Myocyte (in vitro differentiated cells): ENCODE measurements around the gene DSG1. TPM values are rescaled to one million over a fixed set of nuclear protein-coding genes. Genes with fewer than 3 reads are reported as not detected.
"Not testable (repeated sequence)": the region's sequence is repeated elsewhere in the genome, so short reads cannot be mapped to it uniquely, and the experiment has no call there.

Source experiments
- DNase-seq: peaks from one replicate; pipeline ENCODE4 v3.0.0-alpha.2; 2012; ENCODE audit warnings: low read depth
- total RNA-seq: library from RNA; depleted of rRNA; stranded (reverse); fragments of >200 nt; gene quantifications from 2 replicates; pipeline ENCODE4 v1.2.3, GENCODE V29; 2014

The DSG1 gene
- total RNA-seq, 1 donor from 2014 or later: not detected

DNA sequence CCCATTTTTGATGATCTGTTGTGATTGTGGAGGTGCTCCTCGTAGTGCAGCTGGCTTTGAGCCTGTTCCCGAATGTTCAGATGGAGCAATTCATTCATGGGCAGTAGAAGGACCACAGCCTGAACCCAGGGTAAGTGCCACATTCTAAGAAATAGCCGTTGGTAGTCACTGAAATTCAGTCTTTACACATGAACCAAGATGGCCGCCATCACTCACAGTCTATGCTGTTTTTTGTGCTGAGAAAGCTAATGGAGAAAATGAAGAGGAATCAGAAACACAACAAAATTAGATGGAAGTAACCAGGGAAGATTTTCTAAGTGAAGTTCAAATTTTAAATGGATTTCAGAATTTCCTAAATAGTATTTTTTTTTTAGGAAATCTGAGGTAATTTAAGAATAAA is 25.5 kb downstream of the DSG1 start:
- no peak for DNase-seq

DNA sequence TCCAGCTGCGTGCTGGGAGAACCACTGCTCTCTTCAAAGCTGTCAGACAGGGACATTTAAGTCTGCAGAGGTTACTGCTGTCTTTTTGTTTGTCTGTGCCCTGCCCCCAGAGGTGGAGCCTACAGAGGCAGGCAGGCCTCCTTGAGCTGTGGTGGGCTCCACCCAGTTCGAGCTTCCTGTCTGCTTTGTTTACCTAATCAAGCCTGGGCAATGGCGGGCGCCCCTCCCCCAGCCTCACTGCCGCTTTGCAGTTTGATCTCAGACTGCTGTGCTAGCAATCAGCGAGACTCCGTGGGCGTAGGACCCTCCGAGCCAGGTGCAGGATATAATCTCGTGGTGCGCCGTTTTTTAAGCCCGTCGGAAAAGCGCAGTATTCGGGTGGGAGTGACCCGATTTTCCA is 35.4 kb downstream of the DSG1 start:
- not testable (repeated sequence) for DNase-seq

DNA sequence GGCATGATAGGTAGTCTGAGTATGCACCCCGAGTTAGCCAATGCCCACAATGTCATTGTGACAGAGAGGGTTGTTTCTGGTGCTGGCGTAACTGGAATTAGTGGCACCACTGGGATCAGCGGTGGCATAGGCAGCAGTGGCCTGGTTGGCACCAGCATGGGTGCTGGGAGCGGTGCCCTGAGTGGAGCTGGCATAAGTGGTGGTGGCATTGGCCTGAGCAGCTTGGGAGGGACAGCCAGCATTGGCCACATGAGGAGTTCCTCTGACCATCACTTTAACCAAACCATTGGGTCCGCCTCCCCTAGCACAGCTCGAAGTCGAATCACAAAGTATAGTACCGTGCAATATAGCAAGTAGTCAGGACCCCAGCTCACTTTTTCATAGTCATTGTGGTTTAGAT is 37.0 kb downstream of the DSG1 start:
- DNase-seq: no peak

DNA sequence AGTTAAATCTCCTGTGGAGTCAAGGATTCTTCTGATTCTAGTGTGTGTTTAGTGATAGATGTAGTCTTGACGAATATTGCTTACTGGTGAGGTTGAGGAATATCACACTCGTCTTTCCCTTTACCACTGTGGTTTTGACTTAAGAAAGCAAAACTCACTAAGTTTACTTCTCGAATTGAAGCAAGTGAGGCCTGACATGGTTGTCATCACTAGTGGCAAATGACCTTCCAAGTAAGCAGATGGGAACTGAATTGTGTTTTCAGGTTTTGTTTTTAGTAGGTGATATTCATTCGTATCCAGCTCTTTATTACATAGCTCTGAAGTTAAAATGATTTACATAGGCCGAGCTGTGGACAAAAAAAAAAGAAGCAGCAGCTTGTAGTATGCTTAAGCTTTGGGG is 38.1 kb downstream of the DSG1 start:
- no peak for DNase-seq

DNA sequence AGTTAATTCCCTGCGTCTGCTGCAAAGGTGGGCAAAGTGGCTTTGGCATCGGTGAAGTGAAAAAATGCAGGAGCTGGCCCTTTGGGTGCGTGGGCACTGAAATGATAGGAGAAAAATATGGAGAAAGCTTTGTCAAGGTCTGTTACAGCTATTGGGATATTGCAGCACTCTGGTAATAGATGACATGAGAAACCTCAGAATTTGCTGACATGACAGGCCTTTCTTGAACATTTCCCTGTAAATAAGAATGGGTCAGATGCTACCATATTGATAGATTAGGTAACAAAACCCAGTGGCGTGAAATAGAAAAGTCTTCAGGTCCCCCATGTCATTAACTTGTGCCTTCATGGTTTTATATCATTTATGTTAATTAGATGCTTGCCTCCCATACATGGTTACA is 46.2 kb downstream of the DSG1 start:
- no peak for DNase-seq

DNA sequence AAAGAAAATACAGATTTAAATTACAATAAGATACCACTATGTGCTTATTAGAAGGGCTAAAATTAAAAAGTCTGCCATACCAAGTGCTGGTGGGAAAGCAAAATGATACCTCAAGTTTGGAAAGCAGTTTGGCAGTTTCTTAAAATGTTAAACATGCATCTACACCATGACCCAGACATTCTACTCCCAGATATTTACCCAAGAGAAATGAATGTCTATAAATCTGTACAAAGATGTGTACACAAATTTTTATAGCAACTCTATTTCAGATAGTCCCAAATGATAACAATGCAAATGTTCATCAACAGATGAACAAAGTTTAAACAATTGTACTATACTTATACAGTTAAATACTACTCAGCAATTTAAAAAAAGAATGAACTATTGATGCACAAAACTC is 51.5 kb downstream of the DSG1 start:
- no peak for DNase-seq

DNA sequence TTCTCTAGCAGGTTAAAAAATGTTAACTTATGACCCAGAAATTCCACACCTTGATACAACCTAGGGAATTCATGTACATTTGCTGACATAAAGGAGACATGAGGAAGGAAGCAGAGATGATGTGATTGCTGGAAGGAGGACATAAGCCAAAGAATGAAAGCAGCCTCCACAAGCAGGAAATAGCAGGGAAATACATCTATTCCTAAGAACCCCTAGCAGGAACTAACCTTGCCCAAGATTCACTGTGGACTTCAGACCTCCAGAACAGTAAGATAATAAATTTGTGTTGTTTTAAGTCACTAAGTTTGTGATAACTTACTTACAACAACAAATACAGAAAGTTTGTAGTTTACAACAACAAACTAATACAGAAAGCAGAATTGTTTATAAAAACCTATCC is 54.0 kb downstream of the DSG1 start:
- DNase-seq: no peak

DNA sequence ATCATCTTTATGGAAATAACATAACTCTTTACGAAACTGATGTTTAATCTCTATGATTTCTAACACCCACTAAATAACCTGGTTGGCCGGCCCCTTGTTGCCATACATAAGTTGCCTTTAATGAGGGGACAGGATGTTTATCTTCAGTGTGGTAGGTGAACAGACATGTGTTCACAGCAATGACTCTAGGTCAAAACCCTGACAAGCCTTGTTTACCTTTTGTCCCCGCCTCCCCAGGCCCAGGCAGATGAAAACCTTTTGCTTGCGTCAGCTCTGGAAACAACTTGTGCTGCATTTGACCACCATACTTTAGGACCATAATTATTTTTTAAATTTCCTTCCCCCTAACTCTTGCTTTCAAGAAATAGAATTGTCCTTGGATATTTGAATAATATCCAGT is 55.7 kb downstream of the DSG1 start:
- DNase-seq: no peak

DNA sequence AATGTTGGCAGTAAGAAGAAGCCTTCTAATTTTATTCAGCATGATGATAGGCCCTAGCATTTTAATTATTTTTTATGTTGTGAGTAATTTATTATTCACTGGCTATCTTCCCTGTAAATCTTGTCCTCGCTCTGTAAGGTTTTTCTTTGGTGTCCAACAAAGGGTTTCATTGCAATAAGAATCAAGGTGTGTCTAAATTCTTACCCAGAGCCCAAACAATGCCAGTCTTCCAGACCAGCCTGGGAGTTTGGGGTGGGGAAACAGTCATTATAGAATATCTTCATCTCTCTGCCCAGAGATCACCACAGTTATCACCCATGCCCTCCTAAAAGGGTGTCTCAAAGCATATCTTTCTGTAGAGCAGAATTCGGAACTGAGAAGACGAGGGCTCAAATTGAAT is 58.5 kb downstream of the DSG1 start, which contains the start of gene DSG4:
Gene DSG4, plus strand, starts transcription at position 301 of the 400 bp plus-strand sequence. CDS start 135 bp downstream, outside the sequence.
- no peak for DNase-seq

DNA sequence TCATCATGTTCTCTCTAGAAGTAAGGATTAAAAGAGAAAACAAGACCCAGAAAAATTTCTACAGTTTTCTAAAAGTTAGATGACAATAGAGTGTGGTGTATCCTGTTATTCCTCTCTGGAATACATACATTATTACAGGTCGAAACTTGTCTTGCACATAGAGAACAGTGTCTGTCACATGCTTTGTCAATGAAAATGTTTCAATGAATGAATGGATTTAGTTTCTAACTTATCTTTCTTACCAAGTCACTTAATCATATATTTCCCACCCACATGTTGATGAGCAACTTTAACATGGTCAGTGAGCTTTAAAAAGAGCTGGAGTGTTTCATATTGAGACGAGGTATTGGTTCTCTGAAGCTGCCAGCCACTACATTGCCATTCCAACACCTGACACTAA is 63.0 kb downstream of the DSG1 start:
- DNase-seq: no peak

DNA sequence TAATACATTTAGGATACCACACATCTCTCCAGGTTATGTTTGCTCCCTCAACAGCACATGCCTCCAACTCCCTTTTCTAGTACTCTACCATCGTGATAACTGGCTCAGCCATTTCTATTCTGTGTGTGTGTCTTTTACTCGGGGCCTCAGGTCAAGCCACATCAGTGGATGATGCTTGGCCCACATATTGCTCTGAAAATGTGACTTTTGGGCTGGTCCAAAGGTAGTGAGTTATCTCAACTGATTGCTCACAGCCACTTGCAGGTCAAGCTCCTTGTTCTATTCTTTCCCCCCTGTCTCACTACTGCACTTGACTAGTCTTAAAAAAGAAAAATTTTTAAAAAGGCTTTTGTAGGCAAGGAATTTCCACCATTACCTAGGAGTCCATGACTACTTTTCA is 64.1 kb downstream of the DSG1 start:
- DNase-seq: no peak

DNA sequence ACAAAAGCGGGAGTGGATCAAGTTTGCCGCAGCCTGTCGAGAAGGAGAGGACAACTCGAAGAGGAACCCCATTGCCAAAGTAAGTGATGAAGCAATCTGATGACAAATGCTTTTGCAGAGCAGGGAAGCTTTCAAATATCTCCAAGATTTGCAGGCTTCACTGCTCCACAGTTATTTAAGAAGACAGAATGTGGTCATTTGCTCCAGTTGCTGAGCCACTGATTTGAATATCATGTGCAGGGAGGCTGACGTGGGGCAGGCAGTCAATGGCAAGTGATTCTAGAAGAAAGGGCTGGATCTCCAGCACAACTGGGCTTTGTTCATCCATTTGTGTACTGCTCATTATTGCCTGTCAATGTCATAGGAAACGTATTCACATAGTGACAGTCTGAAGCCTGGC is 68.8 kb downstream of the DSG1 start:
- DNase-seq: no peak

DNA sequence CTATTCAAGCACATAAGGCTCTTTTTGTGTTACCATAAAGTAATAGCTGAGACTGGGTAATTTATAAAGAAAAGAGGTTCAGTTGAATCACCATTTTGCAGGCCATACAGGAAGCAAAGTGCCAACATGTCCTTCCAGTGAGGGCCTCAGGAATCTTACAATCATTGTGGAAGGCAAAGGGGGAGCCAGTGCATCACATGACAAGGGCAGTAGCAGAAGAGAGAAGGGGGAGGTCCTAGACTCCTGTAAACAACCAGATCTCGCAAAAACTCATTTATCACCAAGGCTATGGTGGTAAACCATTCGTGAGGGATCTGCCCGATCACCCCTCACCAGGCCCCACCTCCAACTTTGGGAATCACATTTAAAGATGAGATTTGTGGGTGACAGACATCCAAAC is 75.3 kb downstream of the DSG1 start:
- DNase-seq: no peak

DNA sequence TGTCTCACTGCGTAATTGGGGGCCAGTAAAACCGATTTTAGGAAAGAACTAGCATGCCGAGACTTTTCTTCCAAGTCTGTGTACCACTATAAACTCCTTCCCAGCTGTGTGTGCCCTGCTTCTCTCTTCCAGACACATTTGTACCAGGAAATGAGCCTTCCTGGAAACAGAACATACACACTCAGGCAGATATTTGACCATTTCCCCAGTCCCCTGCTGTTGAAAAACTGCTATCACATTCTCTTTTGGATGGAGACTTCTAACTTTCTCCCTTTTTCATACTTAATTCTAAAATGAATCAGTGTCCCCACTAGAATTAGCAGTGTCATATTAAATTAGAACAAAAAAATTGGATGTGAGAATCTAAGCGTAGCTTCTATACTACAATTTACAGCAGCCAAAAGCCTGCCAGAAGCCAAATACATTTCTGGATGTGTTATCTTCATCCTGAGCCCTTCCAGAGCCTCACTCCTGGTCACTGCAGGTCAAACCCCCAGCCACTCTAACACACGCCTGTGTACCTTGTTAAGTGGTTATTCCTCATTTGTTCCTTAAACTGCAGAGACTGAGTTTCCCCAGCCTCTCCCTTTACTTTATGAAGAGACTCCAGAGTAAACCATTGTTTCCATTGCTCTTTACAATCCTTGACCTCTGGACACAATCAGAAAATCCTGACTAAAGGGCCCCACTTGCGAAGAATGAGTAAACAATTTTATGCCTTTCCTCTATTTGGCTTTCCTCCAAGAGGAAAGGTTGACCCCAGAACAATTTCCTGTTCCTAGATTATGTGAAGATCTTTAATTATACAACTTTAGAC is 79.0 kb downstream of the DSG1 start:
- no peak for DNase-seq

DNA sequence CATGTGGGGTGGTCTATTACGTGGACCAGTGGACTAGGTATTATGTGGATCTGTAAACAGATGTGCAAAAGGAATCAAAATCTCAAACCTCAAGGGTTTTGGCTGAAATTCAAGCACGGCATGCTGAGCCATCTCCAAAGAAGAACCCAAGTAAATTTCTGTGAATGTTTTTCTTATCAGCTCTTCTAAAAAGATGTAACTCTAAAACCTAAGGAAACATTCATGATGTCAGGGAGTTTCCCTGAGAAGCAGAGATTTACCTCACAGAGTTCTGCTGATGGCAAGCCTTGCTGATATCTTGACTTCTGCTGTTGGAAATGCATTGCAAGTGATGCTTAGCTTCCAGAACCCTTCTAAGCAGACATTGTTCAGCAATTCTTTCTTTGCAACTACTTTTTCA is 80.2 kb downstream of the DSG1 start:
- DNase-seq: no peak

DNA sequence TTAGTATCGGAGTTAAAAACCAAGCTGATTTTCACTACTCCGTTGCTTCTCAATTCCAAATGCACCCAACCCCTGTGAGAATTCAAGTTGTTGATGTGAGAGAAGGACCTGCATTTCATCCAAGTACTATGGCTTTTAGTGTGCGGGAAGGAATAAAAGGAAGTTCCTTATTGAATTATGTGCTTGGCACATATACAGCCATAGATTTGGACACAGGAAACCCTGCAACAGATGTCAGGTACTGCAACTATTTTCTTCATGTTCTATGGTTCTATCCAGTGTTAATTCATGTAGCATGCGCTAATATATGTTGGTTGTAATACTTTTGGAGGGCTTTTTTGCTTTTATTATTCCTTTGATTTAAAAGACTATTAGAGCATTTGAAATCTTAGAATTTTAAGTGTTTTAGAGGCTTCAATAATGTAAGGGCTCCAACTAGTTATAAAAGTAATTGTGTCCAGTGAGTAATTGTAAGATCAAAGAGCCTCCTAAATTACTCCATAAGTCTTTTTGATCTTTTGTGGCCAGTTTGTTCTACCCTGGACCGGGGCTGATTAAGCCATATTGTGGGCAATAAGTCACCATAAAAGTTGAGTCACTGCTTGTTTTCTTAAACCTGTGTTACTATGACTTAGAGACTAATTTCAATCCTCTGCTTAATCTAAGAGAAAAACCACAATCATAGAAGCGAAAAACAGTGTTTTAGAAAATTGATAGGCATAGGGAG is 81.5 kb downstream of the DSG1 start:
- no peak for DNase-seq

DNA sequence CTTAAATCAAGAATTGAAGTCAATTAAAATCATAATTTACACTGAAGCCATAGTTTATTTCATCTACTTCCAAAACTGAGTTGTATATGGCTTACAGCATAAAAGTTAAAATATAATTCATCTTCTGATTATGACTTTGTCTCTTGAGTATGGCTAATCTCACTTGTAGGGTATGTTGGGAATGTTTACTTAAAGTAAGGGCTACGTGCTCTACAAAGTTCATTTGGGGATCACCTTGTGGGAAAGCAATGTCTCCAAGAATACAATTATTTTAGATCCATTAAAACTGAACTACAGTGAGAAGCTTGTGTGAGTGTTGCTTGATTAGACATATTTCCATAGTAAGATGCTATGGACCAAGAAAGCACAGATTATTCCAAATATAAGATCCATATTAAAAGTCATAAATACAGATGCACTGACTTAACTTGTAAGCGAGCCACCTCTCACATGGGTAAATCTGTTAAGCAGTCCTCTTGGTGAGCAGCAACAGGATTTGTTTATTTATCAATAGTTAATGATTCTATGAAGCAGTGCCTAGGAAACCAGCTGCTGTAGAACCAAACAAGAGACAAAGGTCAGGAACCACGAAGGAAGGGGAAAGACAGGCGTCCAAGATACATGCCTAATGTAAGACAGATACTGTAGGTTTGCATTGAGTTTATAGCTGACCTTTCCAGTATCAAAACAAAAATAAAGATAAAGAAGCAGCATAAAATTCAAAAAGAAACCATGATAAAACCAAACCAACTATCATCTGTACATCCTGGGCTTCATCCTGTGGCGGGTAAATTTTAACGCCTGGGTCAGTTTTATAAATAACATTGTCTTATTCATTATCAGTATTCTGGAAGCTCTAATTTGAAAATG is 83.4 kb downstream of the DSG1 start:
- no peak for DNase-seq

DNA sequence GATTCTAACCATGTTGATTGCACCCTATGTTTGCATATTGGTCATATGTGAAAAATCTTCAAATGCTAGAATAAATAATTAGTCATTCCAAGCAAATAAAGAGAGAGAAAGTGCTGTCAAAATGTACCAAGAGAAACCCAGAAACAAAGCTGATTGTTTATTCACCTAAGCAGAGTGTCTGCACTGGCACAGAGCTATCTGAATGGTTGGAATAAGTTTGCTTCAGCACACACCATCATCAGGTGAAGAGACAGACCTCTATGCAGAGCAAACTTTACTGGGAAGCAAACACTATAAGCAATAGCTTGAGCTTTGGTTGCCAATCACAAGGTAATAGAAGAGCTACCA is 84.0 kb downstream of the DSG1 start:
- DNase-seq: no peak

DNA sequence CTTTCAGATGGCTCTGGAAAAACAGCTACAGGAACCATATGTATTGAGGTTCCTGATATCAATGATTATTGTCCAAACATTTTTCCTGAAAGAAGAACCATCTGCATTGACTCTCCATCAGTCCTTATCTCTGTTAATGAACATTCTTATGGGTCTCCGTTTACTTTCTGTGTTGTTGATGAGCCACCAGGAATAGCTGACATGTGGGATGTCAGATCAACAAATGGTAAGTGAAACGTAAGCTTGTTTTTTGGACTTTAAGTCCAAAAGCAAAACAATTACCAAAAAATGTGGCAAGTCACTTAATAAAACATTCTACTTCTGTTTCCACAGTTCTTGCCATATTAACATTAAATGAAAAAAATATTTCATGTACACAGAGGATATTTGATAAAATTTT is 85.4 kb downstream of the DSG1 start:
- DNase-seq: no peak
